GM18520 (cell line): Measurements from ENCODE around the gene DOCK3.
"Not testable (repeated sequence)": the region's sequence is repeated elsewhere in the genome, so short reads cannot be mapped to it uniquely, and the experiment has no call there.

Experiments
- ATAC-seq: cut with Tn5 transposase; IDR thresholded peaks from one replicate; pipeline ENCODE4 v1.9.1; 2021; ENCODE audit not compliant: unreplicated experiment

DOCK3 gene

GRCh38 chr3:50675179-50676030 lies 678 bp downstream of the DOCK3 start:
- no peak for ATAC-seq

GRCh38 chr3:50676031-50676705 lies 1.4 kb downstream of the DOCK3 start:
- no peak for ATAC-seq

GRCh38 chr3:50687127-50687751 lies 12.5 kb downstream of the DOCK3 start:
- no peak for ATAC-seq

- no peak for ATAC-seq
These were observed 13.2 kb downstream of the DOCK3 start for GRCh38 chr3:50687916-50688315.

- ATAC-seq = not testable (repeated sequence)
These were observed 13.9 kb downstream of the DOCK3 start for GRCh38 chr3:50688602-50689001.

- ATAC-seq = no peak
These were observed 14.8 kb downstream of the DOCK3 start for GRCh38 chr3:50689558-50689957.

GRCh38 chr3:50695031-50695430 lies 20.3 kb downstream of the DOCK3 start:
- no peak for ATAC-seq

- ATAC-seq = no peak
These were observed 21.5 kb downstream of the DOCK3 start for GRCh38 chr3:50696276-50696675.

GRCh38 chr3:50698269-50698668 lies 23.5 kb downstream of the DOCK3 start:
- ATAC-seq = no peak

GRCh38 chr3:50708620-50709019 lies 33.9 kb downstream of the DOCK3 start:
- no peak for ATAC-seq

- ATAC-seq = no peak
These were observed 40.2 kb downstream of the DOCK3 start for GRCh38 chr3:50714946-50715345.

- ATAC-seq = no peak
These were observed 50.1 kb downstream of the DOCK3 start for GRCh38 chr3:50724831-50725230.

- no peak for ATAC-seq
These were observed 60.3 kb downstream of the DOCK3 start for GRCh38 chr3:50734985-50735384.

- no peak for ATAC-seq
These were observed 62.6 kb downstream of the DOCK3 start for GRCh38 chr3:50737193-50737905.

GRCh38 chr3:50737906-50738598 lies 63.3 kb downstream of the DOCK3 start:
- ATAC-seq = no peak

- no peak for ATAC-seq
These were observed 68.9 kb downstream of the DOCK3 start for GRCh38 chr3:50743643-50744042.

GRCh38 chr3:50749822-50750221 lies 75.1 kb downstream of the DOCK3 start:
- no peak for ATAC-seq

- no peak for ATAC-seq
These were observed 84.3 kb downstream of the DOCK3 start for GRCh38 chr3:50759015-50759414.

GRCh38 chr3:50777680-50778079 lies 103.0 kb downstream of the DOCK3 start:
- ATAC-seq = no peak

GRCh38 chr3:50781766-50782165 lies 107.0 kb downstream of the DOCK3 start:
- ATAC-seq = not testable (repeated sequence)

- ATAC-seq = no peak
These were observed 111.9 kb downstream of the DOCK3 start for GRCh38 chr3:50786631-50787030.
